Measurements from ENCODE around the gene RPS6KC1.
A peak's percentile ranks its signal among the peaks of the same experiment; 100 is the strongest.
"Not testable (repeated sequence)": the region's sequence is repeated elsewhere in the genome, so short reads cannot be mapped to it uniquely, and the experiment has no call there.

RPS6KC1 gene

GRCh38 chr1:213138391-213138790 lies 87.3 kb downstream of the RPS6KC1 start:
- Histone ChIP-seq H3K27ac (no peak overlapping the region), H3K4me3 (no peak overlapping the region), H3K36me3 (ENCODE audit: insufficient read depth, low read length) (no peaks in the 10 kb centered on the region), H3K9ac (ENCODE audit: insufficient read length) (no peak overlapping the region), H3K9me3 (ENCODE audit: low read depth, low read length) (no peaks in the 10 kb centered on the region; the same call in 1 of the 2 replicates)
- DNase-seq (ENCODE audit: low read depth, low spot score), result no peak
- no peak for TF ChIP-seq EZH2 (IDR thresholded peaks at IDR 0.05)
- no peak for TF ChIP-seq FOXP2 (optimal IDR thresholded peaks at IDR 0.05; ENCODE audit: control extremely low read depth, extremely low read length, insufficient read depth)
- no peak for TF ChIP-seq POLR2AphosphoS5 (IDR thresholded peaks at IDR 0.05; ENCODE audit: borderline replicate concordance, low read depth, low read length)

DNA sequence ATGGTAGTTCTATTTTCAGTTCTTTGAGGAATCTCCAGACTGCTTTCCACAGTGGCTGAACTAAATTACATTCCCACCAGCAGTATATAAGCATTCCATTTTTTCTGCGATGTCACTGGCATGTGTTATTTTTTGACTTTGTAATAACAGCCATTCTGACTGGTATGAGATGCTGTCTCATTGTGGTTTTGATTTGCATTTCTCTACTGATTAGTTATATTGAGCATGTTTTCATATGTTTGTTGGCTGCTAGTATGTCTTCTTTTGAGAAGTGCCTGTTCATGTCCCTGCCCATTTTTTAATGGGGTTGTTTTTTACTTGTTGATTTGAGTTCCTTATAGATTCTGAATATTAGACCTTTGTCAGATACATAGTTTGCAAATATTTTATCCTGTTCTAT lies 87.9 kb downstream of the RPS6KC1 start:
- H3K9ac ChIP-seq (ENCODE audit: insufficient read length), result no peak overlapping the region
- no peak overlapping the region for H3K27ac ChIP-seq
- TF ChIP-seq EZH2 (IDR thresholded peaks at IDR 0.05) (no peak), FOXP2 (optimal IDR thresholded peaks at IDR 0.05; ENCODE audit: control extremely low read depth, extremely low read length, insufficient read depth) (no peak), POLR2AphosphoS5 (IDR thresholded peaks at IDR 0.05; ENCODE audit: borderline replicate concordance, low read depth, low read length) (no peak)

GRCh38 chr1:213148905-213149304 lies 97.9 kb downstream of the RPS6KC1 start:
- no peak overlapping the region for H3K27ac ChIP-seq
- DNase-seq (ENCODE audit: low read depth, low spot score), result no peak
- no peak overlapping the region for H3K4me3 ChIP-seq
- H3K36me3 ChIP-seq (ENCODE audit: insufficient read depth, low read length), result no peaks in the 10 kb centered on the region
- H3K9me3 ChIP-seq (ENCODE audit: low read depth, low read length), result no peaks in the 10 kb centered on the region
- H3K9ac ChIP-seq (ENCODE audit: insufficient read length), result no peak overlapping the region
- TF ChIP-seq FOXP2 (optimal IDR thresholded peaks at IDR 0.05; ENCODE audit: control extremely low read depth, extremely low read length, insufficient read depth) (no peak), POLR2AphosphoS5 (IDR thresholded peaks at IDR 0.05; ENCODE audit: borderline replicate concordance, low read depth, low read length) (no peak)

More for the DNA sequence above, 87.9 kb downstream of the RPS6KC1 start:
- no peak for DNase-seq (ENCODE audit: low read depth, low spot score)
- no peaks in the 10 kb centered on the region; the same call in 1 of the 2 replicates for H3K9me3 ChIP-seq (ENCODE audit: low read depth, low read length)
- H3K4me3 ChIP-seq, result no peak overlapping the region
- no peaks in the 10 kb centered on the region for H3K36me3 ChIP-seq (ENCODE audit: insufficient read depth, low read length)

DNA sequence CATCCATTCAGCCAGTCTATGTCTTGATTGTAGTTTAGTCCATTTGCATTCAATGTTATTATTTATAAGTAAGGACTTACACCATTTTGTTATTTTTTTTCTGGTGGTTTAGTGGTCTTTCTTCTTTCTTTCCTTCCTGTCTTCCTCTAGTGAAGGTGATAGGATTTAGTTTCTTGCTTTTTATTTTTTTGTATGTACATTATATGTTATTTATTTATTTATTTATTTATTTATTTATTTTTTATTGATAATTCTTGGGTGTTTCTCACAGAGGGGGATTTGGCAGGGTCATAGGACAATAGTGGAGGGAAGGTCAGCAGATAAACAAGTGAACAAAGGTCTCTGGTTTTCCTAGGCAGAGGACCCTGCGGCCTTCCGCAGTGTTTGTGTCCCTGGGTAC lies 99.0 kb downstream of the RPS6KC1 start:
- not testable (repeated sequence) for H3K9ac ChIP-seq (ENCODE audit: insufficient read length); DNase-seq (ENCODE audit: low read depth, low spot score); H3K27ac ChIP-seq; H3K4me3 ChIP-seq; H3K9me3 ChIP-seq (ENCODE audit: low read depth, low read length); H3K36me3 ChIP-seq (ENCODE audit: insufficient read depth, low read length)

DNA sequence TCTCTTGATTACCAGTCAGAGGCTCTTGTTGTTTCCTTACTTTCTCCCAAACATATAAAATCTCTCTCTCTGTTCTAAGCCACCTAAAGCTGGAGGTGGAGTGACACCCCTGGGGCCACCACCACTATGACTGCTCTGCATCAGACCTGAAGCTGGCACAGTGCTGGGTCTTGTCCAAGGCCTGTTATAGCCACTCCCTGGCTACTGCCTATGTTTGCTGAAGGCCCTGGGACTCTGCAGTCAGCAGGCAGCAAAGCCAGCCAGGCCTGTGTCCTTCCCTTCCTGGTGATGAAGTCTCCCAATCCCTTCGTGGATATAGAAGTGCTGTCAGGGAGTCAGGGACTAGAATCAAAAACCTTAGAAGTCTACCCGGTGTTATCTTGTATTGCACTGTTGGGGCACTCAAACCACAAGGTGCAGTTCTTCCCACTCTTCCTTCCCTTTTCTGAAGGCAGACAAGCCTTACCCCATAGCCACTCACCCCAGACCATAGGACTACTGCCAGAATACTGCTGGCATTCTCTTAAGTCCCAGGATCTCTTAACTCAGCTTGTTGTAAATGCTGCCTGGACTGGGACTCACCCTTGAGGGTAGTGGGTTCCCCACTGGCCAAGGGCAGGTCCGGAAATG lies 103.1 kb downstream of the RPS6KC1 start:
- no peak for TF ChIP-seq POLR2AphosphoS5 (IDR thresholded peaks at IDR 0.05; ENCODE audit: borderline replicate concordance, low read depth, low read length)
- no peak for TF ChIP-seq EZH2 (IDR thresholded peaks at IDR 0.05)
- TF ChIP-seq FOXP2 (optimal IDR thresholded peaks at IDR 0.05; ENCODE audit: control extremely low read depth, extremely low read length, insufficient read depth), result no peak
- no peak overlapping the region for H3K9ac ChIP-seq (ENCODE audit: insufficient read length)
- H3K27ac ChIP-seq, result no peak overlapping the region
- H3K4me3 ChIP-seq, result no peak overlapping the region
- H3K36me3 ChIP-seq (ENCODE audit: insufficient read depth, low read length), result no peaks in the 10 kb centered on the region
- no peak for DNase-seq (ENCODE audit: low read depth, low spot score)
- no peaks in the 10 kb centered on the region for H3K9me3 ChIP-seq (ENCODE audit: low read depth, low read length)

- Histone ChIP-seq H3K4me3 (no peak overlapping the region), H3K9me3 (ENCODE audit: low read depth, low read length) (no peaks in the 10 kb centered on the region), H3K36me3 (ENCODE audit: insufficient read depth, low read length) (no peaks in the 10 kb centered on the region; the same call in 1 of the 2 replicates), H3K9ac (ENCODE audit: insufficient read length) (no peak overlapping the region), H3K27ac (no peak overlapping the region)
- TF ChIP-seq POLR2AphosphoS5 (IDR thresholded peaks at IDR 0.05; ENCODE audit: borderline replicate concordance, low read depth, low read length) (no peak), EZH2 (IDR thresholded peaks at IDR 0.05) (no peak), FOXP2 (optimal IDR thresholded peaks at IDR 0.05; ENCODE audit: control extremely low read depth, extremely low read length, insufficient read depth) (no peak)
- no peak for DNase-seq (ENCODE audit: low read depth, low spot score)
These were observed 108.3 kb downstream of the RPS6KC1 start for GRCh38 chr1:213159376-213159775.

DNA sequence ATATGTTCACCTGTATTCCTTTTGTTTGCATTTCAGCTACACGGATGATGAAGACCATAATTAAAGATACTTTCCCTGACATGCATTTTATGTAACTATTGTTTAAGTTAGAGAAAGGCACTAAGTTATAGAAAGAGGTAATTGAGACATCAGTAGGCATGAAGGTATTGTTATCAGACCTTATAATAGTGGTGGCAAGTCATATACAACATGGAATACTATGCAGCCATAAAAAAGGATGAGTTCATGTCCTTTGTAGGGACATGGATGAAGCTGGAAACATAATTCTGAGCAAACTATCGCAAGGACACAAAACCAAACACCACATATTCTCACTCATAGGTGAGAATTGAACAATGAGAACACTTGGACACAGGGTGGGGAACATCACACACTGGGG lies 109.4 kb downstream of the RPS6KC1 start:
- H3K27ac ChIP-seq; H3K9me3 ChIP-seq (ENCODE audit: low read depth, low read length); H3K9ac ChIP-seq (ENCODE audit: insufficient read length); H3K36me3 ChIP-seq (ENCODE audit: insufficient read depth, low read length); DNase-seq (ENCODE audit: low read depth, low spot score); H3K4me3 ChIP-seq: not testable (repeated sequence)

DNA sequence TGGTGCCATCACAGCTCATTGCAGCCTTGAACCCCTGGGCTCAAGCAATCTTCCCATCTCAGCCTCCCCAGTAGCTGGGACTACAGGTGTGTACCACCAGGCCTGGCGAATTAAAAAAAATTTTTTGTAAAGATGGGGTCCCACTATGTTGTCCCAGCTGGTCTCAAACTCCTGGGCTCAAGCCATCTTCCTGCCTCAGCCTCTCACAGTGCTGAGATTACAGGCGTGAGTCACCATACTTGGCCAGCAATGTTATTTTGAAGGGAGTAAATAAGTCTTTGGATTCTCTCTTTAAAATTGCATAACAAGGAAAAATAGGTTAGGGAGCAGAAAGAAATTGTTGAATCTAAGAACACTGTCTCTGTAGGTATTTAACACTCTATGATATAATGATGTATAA lies 111.3 kb downstream of the RPS6KC1 start:
- H3K4me3 ChIP-seq, result no peak overlapping the region
- no peak overlapping the region for H3K9ac ChIP-seq (ENCODE audit: insufficient read length)
- no peak for DNase-seq (ENCODE audit: low read depth, low spot score)
- no peaks in the 10 kb centered on the region for H3K9me3 ChIP-seq (ENCODE audit: low read depth, low read length)
- H3K27ac ChIP-seq, result no peak overlapping the region
- no peaks in the 10 kb centered on the region; the same call in 1 of the 2 replicates for H3K36me3 ChIP-seq (ENCODE audit: insufficient read depth, low read length)
- no peak for TF ChIP-seq FOXP2 (optimal IDR thresholded peaks at IDR 0.05; ENCODE audit: control extremely low read depth, extremely low read length, insufficient read depth)
- TF ChIP-seq EZH2 (IDR thresholded peaks at IDR 0.05), result no peak
- no peak for TF ChIP-seq POLR2AphosphoS5 (IDR thresholded peaks at IDR 0.05; ENCODE audit: borderline replicate concordance, low read depth, low read length)

- peak overlapping the region; percentile 2; the same call in 1 of the 2 replicates for H3K27ac ChIP-seq
- H3K9me3 ChIP-seq (ENCODE audit: low read depth, low read length), result no peaks in the 10 kb centered on the region
- no peak for DNase-seq (ENCODE audit: low read depth, low spot score)
- TF ChIP-seq FOXP2 (optimal IDR thresholded peaks at IDR 0.05; ENCODE audit: control extremely low read depth, extremely low read length, insufficient read depth), result no peak
- no peaks in the 10 kb centered on the region; the same call in 1 of the 2 replicates for H3K36me3 ChIP-seq (ENCODE audit: insufficient read depth, low read length)
- H3K9ac ChIP-seq (ENCODE audit: insufficient read length), result no peak overlapping the region
- H3K4me3 ChIP-seq, result no peak overlapping the region
These were observed 111.8 kb downstream of the RPS6KC1 start for GRCh38 chr1:213162862-213163261.

All from SK-N-MC (cell line).